H1 (cell line): ENCODE results near the gene RNF26. TPM values are rescaled to one million over a fixed set of nuclear protein-coding genes. Genes with fewer than 3 reads are reported as not detected.

Source experiments
- CEBPB ChIP-seq: IDR thresholded peaks from 2 replicates; pipeline ENCODE4 v1.6.1; 2012; ENCODE audit warnings: low read depth, low read length
- CHD1 ChIP-seq: IDR thresholded peaks from 2 replicates; pipeline ENCODE4 v1.6.1; 2012; ENCODE audit warnings: low read depth, low read length, improper control_type of control experiment
- CHD7 ChIP-seq: fragments of 300-600 bp; sonication (generic); IDR thresholded peaks from 2 replicates; pipeline ENCODE4 v1.7.1; 2012; ENCODE audit warnings: low read length, moderate library complexity, mild to moderate bottlenecking, inconsistent platforms; ENCODE audit not compliant: insufficient replicate concordance
- EGR1 ChIP-seq: IDR thresholded peaks from 2 replicates; pipeline ENCODE4 v1.6.1; 2011; ENCODE audit warnings: low read depth, low read length, borderline replicate concordance
- HDAC2 ChIP-seq, 2 experiments: fragments of 300-600 bp in 1 of 2; sonication (generic) in 1 of 2; IDR thresholded peaks; 2 replicates each; pipeline ENCODE4 v1.6.1; 2011 to 2012; ENCODE audit warnings: low read depth in 2 of 2, low read length in 2 of 2, mild to moderate bottlenecking in 2 of 2, moderate library complexity in 2 of 2, borderline replicate concordance in 1 of 2, inconsistent platforms in 1 of 2
- MAFK ChIP-seq: IDR thresholded peaks from 2 replicates; pipeline ENCODE4 v1.6.1; 2012; ENCODE audit warnings: low read depth, mild to moderate bottlenecking, improper control_type of control experiment, low read length
- RXRA ChIP-seq: IDR thresholded peaks from 2 replicates; pipeline ENCODE4 v1.6.1; 2011; ENCODE audit warnings: low read depth, mild to moderate bottlenecking, low read length, moderate library complexity; ENCODE audit not compliant: insufficient read depth
- TEAD4 ChIP-seq: IDR thresholded peaks from 2 replicates; pipeline ENCODE4 v1.6.1; 2012; ENCODE audit warnings: low read depth, low read length, inconsistent platforms, mixed read lengths
- USF2 ChIP-seq: IDR thresholded peaks from 2 replicates; pipeline ENCODE4 v1.6.1; 2011; ENCODE audit warnings: low read length, improper control_type of control experiment
- polyA plus RNA-seq, 7 experiments: library from polyadenylated mRNA; depleted of rRNA in 3 of 7; stranded (reverse) in 5 of 7; unstranded in 2 of 7; fragments of >200 nt in 5 of 7; fragments of 200-250 nt in 2 of 7; gene quantifications; 1 replicate in 5 of 7; 2 replicates in 1 of 7; 4 replicates in 1 of 7; pipeline versions ENCODE4 v1.2.1 to v1.2.3, GENCODE V29; 2011 to 2013; ENCODE audit warnings: missing spikeins in 2 of 7, mixed read lengths in 2 of 7
- total RNA-seq: library from RNA; stranded (reverse); fragmentation: NEBNext Ultra II Directional; extraction: Animal tissue kit (Norgen Biotek cat#: 25700); gene quantifications from 2 replicates; pipeline ENCODE4 v1.2.1, GENCODE V29; 2021

Gene RNF26
- total and polyA plus RNA-seq, 2 of the 8 experiments (the other 6 are each of a cell fraction or from before 2014, with no cell fraction given) = 82.7 to 84.0 TPM

- TF ChIP-seq CHD7 = no peak
- no peak for TF ChIP-seq CEBPB
- no peak for TF ChIP-seq MAFK
- no peak for TF ChIP-seq CHD1
- no peak for TF ChIP-seq HDAC2 (IDR thresholded peaks at IDR 0.05; ENCODE audit: borderline replicate concordance in 1 of 2, low read depth in 2 of 2, low read length in 2 of 2)
- TF ChIP-seq TEAD4 = no peak
- TF ChIP-seq RXRA = no peak
- TF ChIP-seq USF2 = no peak
- TF ChIP-seq EGR1 = no peak
Observed at GRCh38 chr11:119371067-119371601, 36.8 kb downstream of the RNF26 start (continued).
